Prostate gland (tissue), 2 donors: ENCODE results near the gene NAV2. TPM values are rescaled to one million over a fixed set of nuclear protein-coding genes. Genes with fewer than 3 reads are reported as not detected.

Experiments
- DNase-seq: peaks from one replicate; pipeline ENCODE4 v3.0.0-alpha.2; 2019; ENCODE audit warnings: low spot score
- H3K27ac ChIP-seq, 2 donors: fragments of 200-600 bp; sonication (generic); 2 replicates each; pipeline ENCODE4 v1.5.1; 2017 to 2019
- H3K27me3 ChIP-seq: fragments of 200-600 bp; sonication (generic); replicated peaks from 2 replicates; pipeline ENCODE4 v1.5.1; 2019; ENCODE audit not compliant: insufficient read depth
- H3K36me3 ChIP-seq, 2 donors: fragments of 200-600 bp; sonication (generic); 1 replicate in 1 of 2; 2 replicates in 1 of 2; pipeline versions ENCODE4 v1.5.1 to v1.8.1; 2017 to 2019
- H3K4me1 ChIP-seq: fragments of 200-600 bp; sonication (generic); replicated peaks from 2 replicates; pipeline ENCODE4 v1.5.1; 2019
- H3K4me3 ChIP-seq, 2 donors: fragments of 200-600 bp; sonication (generic); 2 replicates each; pipeline ENCODE4 v1.5.1; 2017 to 2019
- H3K9me3 ChIP-seq: fragments of 200-600 bp; sonication (generic); 2 replicates; pipeline ENCODE4 v1.5.1; 2017
- CTCF ChIP-seq, 4 experiments: fragments of 200-600 bp in 2 of 4; fragments of 450-650 bp in 2 of 4; sonication (generic) in 2 of 4; IDR thresholded peaks; 1 replicate in 3 of 4; 2 replicates in 1 of 4; pipeline ENCODE4 v1.5.1; 2016 to 2019; ENCODE audit warnings: antibody characterized with exemption in 4 of 4, mild to moderate bottlenecking in 2 of 4, moderate library complexity in 2 of 4
- POLR2A ChIP-seq: fragments of 450-650 bp; IDR thresholded peaks from one replicate; pipeline ENCODE4 v1.6.1; 2016; ENCODE audit warnings: antibody characterized with exemption, mild to moderate bottlenecking
- POLR2AphosphoS5 ChIP-seq: sonication (generic); formaldehyde crosslinking; IDR thresholded peaks from one replicate; pipeline ENCODE4 v1.6.1; 2017; ENCODE audit warnings: antibody characterized with exemption
- WGBS: methylation state at CpG from one replicate; pipeline ENCODE4 v1.1.5; 2018; 5-methylcytosine and 5-hydroxymethylcytosine counted together
- intact Hi-C: fragments of 100-400 bp; cut with DNase I; formaldehyde crosslinking; loops from one replicate; pipeline ENCODE4 v1.14.2; 2022
- total RNA-seq, 2 donors: library from RNA; depleted of rRNA; stranded (reverse); fragments of >200 nt; gene quantifications; one replicate each; pipeline ENCODE4 v1.1.0, GENCODE V29; 2016

Gene NAV2
- total RNA-seq, 2 donors from 2014 or later = 17.1 to 26.6 TPM

GRCh38 chr11:19907839-19908238 is 195.2 kb downstream of the NAV2 start:
- intact Hi-C loops = no loop called here

GRCh38 chr11:19910931-19911330 is 198.3 kb downstream of the NAV2 start:
- Histone ChIP-seq H3K36me3 (no peaks in the 10 kb centered on the region), H3K27me3 (no peaks in the 10 kb centered on the region), H3K4me3 (no peak overlapping the region), H3K27ac (no peak overlapping the region), H3K4me1 (no peaks in the 10 kb centered on the region), H3K9me3 (no peaks in the 10 kb centered on the region)
- WGBS = 56% methylated on average over 1 of the region's 1 CpG
- intact Hi-C loops = no loop called here
- TF ChIP-seq CTCF (IDR thresholded peaks at IDR 0.05) (no peak), POLR2AphosphoS5 (no peak), POLR2A (no peak)
- no peak for DNase-seq

More at GRCh38 chr11:19907839-19908238, 195.2 kb downstream of the NAV2 start:
- TF ChIP-seq POLR2AphosphoS5 (no peak), POLR2A (no peak), CTCF (IDR thresholded peaks at IDR 0.05) (no peak)
- no peak overlapping the region for H3K4me3 ChIP-seq
- no peaks in the 10 kb centered on the region for H3K4me1 ChIP-seq
- 36% methylated on average over 4 of the region's 4 CpGs for WGBS
- no peak for DNase-seq
- no peak overlapping the region for H3K27ac ChIP-seq
- no peaks in the 10 kb centered on the region for H3K36me3 ChIP-seq
- H3K27me3 ChIP-seq = no peaks in the 10 kb centered on the region
- H3K9me3 ChIP-seq = no peaks in the 10 kb centered on the region

- Histone ChIP-seq H3K9me3 (no peaks in the 10 kb centered on the region), H3K27me3 (no peaks in the 10 kb centered on the region), H3K4me3 (no peak overlapping the region), H3K27ac (no peak overlapping the region), H3K36me3 (no peaks in the 10 kb centered on the region), H3K4me1 (no peaks in the 10 kb centered on the region)
- 44% methylated on average over 5 of the region's 5 CpGs for WGBS
- TF ChIP-seq POLR2A = no peak
- no peak for TF ChIP-seq POLR2AphosphoS5
- no peak for TF ChIP-seq CTCF (IDR thresholded peaks at IDR 0.05)
- intact Hi-C loops = no loop called here
- DNase-seq = no peak
These were observed 199.7 kb downstream of the NAV2 start for GRCh38 chr11:19912115-19912957.

- no peak for DNase-seq
- Histone ChIP-seq H3K27ac (no peak overlapping the region), H3K4me3 (no peak overlapping the region), H3K36me3 (no peaks in the 10 kb centered on the region), H3K27me3 (no peaks in the 10 kb centered on the region), H3K4me1 (no peaks in the 10 kb centered on the region), H3K9me3 (no peaks in the 10 kb centered on the region)
- TF ChIP-seq POLR2A (no peak), CTCF (IDR thresholded peaks at IDR 0.05) (no peak), POLR2AphosphoS5 (no peak)
- intact Hi-C loops = no loop called here
- WGBS = 42% methylated on average over 10 of the region's 10 CpGs
These were observed 200.6 kb downstream of the NAV2 start for GRCh38 chr11:19912958-19913892.
